SU-DHL-6 (cell line): ENCODE data around the gene SREBF1.

ENCODE experiments used
- EZH2phosphoT487 ChIP-seq: fragments of 200-600 bp; sonication (generic), shearing (Covaris generic); conservative IDR thresholded peaks from 2 replicates; pipeline ENCODE4 v1.6.1; 2018; ENCODE audit warnings: mild to moderate bottlenecking, antibody characterized with exemption, low read length, moderate library complexity, mixed read lengths
- TF ChIP-seq, protein P1 (sequence below): fragments of 200-600 bp; sonication (generic); IDR thresholded peaks from one replicate; pipeline ENCODE4 v1.5.1; 2017; ENCODE audit warnings: antibody characterized with exemption, mild to moderate bottlenecking, low read length, moderate library complexity; ENCODE audit not compliant: insufficient read depth, poor library complexity, severe bottlenecking

DNA sequence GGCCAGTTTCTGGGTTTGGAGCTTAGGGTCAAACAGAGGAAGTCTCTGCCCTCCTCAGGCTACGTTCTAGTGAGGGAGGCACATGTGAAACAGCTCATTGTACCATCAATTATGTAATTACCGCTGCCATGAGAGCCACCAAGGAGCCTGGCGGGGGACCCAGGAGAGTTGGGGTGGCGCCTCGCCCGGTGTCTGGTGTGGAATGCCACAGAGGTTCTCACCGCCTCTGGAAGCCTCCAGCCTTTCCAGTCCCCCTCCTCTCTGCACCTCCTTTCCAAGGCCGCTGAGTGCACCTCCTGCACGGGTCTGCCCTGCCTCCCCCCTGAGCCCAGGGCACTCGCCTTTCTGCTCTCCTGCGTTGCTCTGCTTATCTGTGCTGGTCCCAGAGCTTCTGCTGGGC lies 51.4 kb downstream of the SREBF1 start:
- TF ChIP-seq, protein P1, sequence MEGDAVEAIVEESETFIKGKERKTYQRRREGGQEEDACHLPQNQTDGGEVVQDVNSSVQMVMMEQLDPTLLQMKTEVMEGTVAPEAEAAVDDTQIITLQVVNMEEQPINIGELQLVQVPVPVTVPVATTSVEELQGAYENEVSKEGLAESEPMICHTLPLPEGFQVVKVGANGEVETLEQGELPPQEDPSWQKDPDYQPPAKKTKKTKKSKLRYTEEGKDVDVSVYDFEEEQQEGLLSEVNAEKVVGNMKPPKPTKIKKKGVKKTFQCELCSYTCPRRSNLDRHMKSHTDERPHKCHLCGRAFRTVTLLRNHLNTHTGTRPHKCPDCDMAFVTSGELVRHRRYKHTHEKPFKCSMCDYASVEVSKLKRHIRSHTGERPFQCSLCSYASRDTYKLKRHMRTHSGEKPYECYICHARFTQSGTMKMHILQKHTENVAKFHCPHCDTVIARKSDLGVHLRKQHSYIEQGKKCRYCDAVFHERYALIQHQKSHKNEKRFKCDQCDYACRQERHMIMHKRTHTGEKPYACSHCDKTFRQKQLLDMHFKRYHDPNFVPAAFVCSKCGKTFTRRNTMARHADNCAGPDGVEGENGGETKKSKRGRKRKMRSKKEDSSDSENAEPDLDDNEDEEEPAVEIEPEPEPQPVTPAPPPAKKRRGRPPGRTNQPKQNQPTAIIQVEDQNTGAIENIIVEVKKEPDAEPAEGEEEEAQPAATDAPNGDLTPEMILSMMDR = no peak
- no peak for TF ChIP-seq EZH2phosphoT487
